GM18870 (cell line): Measurements from ENCODE around the gene CLDN3.
"Not testable (repeated sequence)": the region's sequence is repeated elsewhere in the genome, so short reads cannot be mapped to it uniquely, and the experiment has no call there.

Experiments
- ATAC-seq: cut with Tn5 transposase; IDR thresholded peaks from one replicate; pipeline ENCODE4 v1.9.1; 2021; ENCODE audit warnings: moderate library complexity; ENCODE audit not compliant: unreplicated experiment

CLDN3 gene, protein sequence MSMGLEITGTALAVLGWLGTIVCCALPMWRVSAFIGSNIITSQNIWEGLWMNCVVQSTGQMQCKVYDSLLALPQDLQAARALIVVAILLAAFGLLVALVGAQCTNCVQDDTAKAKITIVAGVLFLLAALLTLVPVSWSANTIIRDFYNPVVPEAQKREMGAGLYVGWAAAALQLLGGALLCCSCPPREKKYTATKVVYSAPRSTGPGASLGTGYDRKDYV

GRCh38 chr7:73770002-73770859 is at the start of gene CLDN3:
CLDN3 (minus strand) TSS chr7:73770270; CDS start chr7:73770049, 221 bp downstream.
- ATAC-seq, result no peak

GRCh38 chr7:73817121-73817520 is 47.1 kb upstream of the CLDN3 start:
- ATAC-seq, result no peak

GRCh38 chr7:73815436-73815835 is 45.4 kb upstream of the CLDN3 start:
- ATAC-seq, result no peak

DNA sequence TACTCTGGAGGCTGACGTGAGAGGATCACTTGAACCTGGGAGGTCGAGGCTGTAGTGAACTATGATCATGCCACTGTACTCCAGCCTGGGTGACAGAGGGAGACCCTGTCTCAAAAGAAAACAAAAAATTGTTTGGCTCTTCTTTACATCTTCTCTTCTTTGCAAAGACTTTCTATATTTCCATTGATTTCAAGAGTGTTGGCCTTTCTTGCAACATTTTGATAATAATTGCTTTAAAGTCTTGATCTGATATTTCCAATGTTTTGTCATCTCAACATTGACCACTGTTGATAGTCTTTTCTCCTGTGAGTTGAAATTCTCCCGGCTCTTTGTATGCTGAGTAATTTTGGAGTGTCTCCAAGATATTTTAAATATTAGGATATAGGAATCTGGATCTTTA is 42.9 kb upstream of the CLDN3 start:
- no peak for ATAC-seq

DNA sequence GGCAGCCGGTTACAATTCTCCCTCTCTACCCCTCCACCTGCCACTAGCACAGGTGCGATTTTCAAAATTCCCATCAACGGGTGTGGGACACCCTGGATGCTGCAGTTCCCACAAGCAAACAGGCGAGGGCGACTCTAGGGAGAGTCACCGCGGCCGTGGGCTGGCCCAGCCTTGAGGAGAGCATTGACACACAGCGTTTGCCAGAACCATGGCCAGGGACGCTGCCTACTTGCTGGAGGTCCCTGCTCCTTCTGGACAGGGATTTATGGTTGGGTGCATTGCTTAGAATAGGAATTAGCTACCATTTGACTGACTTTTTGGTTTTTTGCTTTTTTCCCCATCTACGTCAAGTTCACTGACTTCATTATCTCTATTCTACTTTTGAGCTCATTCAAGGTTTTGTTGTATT is 41.7 kb upstream of the CLDN3 start:
- no peak for ATAC-seq

DNA sequence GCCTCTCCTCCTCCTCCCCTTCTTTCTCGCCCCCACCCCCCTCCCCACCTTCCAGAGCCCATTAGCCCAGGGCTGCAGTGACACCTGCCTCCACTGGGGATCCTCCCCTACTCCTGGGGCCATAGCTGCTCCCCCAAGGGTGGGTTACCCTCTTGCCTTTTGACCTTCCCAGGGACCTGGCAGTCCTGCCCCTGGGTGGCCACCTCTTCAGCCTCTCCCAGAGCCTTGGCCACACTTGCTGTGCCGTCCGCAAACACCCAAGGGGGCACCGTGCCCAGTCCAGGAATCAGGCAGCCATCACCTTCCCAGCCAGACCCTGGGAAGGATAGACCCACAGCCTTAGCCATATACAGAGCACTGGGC is 40.9 kb upstream of the CLDN3 start:
- no peak for ATAC-seq

DNA sequence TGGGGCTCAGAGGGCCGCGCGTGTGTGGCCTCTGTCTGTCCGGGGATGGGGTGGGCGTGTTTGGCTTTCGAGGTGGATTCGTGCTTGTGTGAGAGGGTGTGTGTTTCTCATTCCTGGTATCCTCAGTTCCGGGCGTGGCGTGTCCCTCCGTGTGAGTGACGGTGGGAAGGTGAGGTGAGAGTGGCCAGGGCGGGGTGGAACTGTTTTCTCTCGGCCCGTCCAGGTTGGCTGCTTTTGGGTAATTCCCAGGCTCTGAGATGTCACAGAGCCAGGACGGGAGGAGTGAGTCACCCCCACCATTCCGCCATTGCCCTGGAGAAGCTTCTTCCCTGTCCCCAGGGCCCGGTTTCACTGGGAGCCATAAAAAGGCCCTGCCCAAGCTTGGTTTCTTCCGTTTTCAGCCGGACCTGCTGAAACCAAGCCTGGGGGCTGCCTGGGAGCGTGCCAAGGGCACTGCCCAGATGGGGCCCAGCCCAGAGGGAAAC is 39.4 kb upstream of the CLDN3 start:
- ATAC-seq, result no peak

DNA sequence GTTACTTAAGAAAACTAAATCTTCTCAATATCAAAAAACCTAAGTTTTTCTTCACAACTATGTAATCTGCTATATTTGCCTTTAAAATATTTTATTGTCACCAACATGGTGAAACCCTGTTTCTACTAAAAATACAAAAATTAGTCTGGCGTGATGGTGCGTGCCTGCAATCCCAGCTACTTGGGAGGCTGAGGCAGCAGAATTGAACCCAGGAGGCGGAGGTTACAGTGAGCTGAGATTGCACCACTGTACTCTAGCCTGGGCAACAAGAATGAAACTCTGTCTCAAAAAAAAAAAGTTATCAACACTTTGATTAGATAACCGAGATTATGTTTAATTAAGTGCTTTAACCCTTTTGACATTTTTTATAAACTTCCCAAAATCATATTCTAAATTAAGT is 32.4 kb upstream of the CLDN3 start:
- ATAC-seq, result no peak

DNA sequence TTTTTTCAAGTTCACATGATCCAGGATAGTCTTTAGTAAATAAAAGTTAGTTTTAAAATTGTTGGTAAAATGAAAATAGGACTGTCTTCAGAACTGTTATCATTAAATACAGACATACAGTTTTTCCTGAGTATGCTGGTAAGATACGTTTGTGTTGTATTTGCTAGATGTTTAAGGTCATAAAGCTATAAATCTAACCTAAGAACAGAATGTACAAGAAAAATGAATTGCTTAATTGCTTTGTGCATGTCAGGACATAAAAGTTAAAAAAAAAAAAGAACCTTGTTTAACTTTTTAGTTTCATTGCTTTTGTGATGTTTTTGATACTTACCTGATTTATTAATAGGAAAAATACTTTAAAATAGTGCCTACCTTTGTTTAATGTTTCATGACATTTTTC is 31.5 kb upstream of the CLDN3 start:
- no peak for ATAC-seq

GRCh38 chr7:73799282-73800141 is 29.4 kb upstream of the CLDN3 start:
- ATAC-seq, result no peak

- not testable (repeated sequence) for ATAC-seq
Observed at GRCh38 chr7:73797176-73797575, 27.1 kb upstream of the CLDN3 start.

GRCh38 chr7:73796656-73797055 is 26.6 kb upstream of the CLDN3 start:
- not testable (repeated sequence) for ATAC-seq

DNA sequence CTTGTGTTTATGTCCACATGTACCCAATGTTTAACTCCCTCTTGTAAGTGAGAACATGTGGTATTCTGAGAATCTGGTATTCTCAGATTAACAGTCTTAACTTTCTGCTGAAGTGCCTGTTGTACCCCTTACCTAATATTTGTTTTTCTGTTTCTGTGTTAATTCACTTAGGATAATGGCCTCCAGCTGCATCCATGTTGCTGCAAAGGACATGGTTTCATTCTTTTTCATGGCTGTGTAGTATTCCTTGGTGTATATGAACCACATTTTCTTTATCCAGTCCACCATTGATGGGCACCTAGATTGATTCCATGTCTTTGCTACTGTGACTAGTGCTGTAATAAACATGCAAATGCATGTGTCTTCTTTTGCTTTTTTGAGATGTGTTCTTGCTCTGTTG is 25.1 kb upstream of the CLDN3 start:
- not testable (repeated sequence) for ATAC-seq

- not testable (repeated sequence) for ATAC-seq
Observed at GRCh38 chr7:73791170-73791690, 21.2 kb upstream of the CLDN3 start.

- ATAC-seq, result no peak
Observed at GRCh38 chr7:73789051-73789450, 19.0 kb upstream of the CLDN3 start.

- not testable (repeated sequence) for ATAC-seq
Observed at GRCh38 chr7:73787786-73788048, 17.6 kb upstream of the CLDN3 start.

DNA sequence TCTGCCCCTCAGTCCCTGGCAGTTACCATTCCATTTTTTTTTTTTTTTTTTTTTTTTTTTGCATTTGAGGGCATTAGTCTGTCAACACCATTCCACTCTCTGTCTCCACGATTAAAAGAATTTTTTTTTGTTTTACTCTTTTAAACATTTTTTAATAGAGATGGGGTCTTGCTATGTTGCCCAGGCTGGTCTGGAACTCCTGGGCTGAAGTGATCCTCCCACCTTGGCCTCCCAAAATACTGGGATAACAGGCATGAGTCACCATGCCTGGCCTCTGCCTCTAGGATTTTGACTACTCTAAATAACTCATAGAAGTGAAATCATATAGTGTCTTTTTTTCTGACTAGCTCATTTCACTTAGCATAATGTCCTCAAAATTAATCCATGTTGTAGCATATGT is 16.5 kb upstream of the CLDN3 start:
- no peak for ATAC-seq

- no peak for ATAC-seq
Observed at GRCh38 chr7:73779517-73779916, 9.4 kb upstream of the CLDN3 start.

DNA sequence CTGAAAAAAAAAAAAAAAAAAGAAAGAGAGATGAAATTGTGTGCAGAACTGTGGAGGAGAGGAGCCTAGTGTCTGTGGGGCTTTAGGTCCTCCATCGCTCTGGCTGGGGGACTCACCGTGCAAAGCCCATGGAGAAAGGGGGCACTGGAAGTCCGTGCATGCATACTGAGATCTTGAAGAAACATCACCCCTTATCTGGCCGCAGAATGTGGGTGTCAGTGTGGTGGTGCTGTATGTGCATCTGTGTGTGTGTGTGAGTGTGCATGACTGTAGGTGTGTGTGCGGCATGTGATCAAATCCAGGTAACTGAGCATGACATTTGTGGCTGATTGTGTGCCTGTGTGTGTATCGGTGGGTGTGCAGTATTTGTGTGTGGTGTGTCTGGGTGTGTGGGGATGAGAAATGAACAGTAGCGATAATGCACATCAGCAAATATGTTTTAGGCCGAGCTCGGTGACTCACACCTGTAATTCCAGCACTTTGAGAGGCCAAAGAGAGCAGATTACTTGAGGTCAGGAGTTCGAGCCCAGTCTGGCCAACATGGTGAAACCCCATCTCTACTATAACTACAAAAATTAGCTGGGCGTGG is 8.8 kb upstream of the CLDN3 start:
- ATAC-seq, result no peak

GRCh38 chr7:73774923-73775322 is 4.9 kb upstream of the CLDN3 start:
- ATAC-seq, result no peak
